HG03469 (cell line): ENCODE results near the gene RCC1.
"Not testable (repeated sequence)": the region's sequence is repeated elsewhere in the genome, so short reads cannot be mapped to it uniquely, and the experiment has no call there.

Source experiments
- ATAC-seq: cut with Tn5 transposase; IDR thresholded peaks from one replicate; pipeline ENCODE4 v1.9.1; 2021; ENCODE audit warnings: mild to moderate bottlenecking, moderate library complexity, moderate number of reproducible peaks; ENCODE audit not compliant: unreplicated experiment

RCC1 gene, protein sequence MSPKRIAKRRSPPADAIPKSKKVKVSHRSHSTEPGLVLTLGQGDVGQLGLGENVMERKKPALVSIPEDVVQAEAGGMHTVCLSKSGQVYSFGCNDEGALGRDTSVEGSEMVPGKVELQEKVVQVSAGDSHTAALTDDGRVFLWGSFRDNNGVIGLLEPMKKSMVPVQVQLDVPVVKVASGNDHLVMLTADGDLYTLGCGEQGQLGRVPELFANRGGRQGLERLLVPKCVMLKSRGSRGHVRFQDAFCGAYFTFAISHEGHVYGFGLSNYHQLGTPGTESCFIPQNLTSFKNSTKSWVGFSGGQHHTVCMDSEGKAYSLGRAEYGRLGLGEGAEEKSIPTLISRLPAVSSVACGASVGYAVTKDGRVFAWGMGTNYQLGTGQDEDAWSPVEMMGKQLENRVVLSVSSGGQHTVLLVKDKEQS

DNA sequence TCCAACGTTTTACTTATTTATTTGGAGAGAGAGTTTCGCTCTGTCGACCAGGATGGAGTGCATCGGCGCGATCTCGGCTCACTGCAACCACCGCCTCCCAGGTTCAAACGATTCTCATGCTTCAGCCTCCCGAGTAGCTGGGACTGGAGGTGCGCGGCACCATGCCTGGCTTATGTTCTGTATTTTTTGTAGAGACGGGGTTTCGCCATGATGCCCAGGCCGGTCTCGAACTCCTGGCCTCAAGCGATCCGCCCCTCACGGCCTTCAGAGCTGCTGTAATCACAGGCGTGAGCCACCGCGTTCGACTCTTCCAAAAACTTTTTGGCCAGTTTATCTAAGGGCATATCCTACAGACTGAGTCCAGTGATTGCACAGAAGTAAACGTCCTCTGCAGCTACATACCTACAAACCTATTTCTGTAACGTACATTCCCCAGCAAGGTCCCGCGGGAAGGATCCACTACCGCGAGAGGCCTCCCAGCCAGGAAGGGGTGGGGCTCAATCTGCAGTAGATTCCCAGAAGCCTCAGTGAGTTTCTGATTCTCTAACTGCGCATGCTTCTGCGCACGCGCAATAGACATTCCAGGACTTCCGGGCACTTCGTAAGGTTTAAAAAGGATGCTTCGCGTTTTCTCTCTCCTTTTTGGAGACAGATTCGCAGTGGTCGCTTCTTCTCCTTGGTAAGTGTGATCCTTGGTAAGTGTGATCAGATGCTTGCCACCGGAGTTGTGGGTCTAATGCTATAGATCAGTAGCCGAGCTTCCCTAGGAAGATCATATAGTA is at the start of gene RCC1:
Gene RCC1, plus strand, starts transcription at position 638 of the 782 bp plus-strand sequence. CDS start 23,824 bp downstream, outside the sequence.
- ATAC-seq: peak; percentile 57

DNA sequence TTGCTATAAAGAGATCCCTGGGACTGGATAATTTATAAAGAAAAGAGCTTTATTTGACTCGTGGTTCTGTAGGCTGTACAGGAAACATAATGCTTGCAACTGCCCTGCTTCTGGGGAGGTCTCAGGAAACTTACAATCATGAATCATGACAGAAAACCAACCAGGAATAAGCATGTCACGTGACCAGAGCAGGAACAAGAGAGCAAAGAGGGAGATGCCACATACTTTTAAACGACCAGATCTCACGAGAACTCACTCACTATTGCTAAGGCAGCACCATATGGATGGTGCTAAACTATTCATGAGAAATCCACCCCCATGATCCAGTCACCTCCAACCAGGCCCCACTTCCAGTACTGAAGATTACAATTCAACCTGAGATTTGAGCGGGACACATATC is 49.8 kb upstream of the RCC1 start:
- no peak for ATAC-seq

DNA sequence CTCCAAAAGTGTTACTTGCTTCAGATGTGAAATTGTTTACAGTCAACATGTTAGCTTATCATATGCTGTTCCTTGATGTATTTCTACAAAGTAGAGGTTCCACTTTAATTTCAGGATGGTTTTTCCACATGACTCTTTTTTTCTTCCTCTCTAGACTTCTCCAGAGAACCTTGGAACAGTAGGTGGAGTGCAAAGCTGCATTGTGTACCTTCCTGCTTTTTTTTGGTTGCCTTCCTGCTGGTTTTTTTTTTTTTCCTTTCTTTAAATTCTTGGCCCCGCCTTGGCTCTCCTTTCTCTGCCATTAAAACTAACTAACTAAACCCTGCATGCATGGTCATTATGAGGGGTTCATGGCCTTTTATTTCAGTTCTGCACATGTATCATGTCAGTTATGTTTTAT is 48.2 kb upstream of the RCC1 start:
- no peak for ATAC-seq

DNA sequence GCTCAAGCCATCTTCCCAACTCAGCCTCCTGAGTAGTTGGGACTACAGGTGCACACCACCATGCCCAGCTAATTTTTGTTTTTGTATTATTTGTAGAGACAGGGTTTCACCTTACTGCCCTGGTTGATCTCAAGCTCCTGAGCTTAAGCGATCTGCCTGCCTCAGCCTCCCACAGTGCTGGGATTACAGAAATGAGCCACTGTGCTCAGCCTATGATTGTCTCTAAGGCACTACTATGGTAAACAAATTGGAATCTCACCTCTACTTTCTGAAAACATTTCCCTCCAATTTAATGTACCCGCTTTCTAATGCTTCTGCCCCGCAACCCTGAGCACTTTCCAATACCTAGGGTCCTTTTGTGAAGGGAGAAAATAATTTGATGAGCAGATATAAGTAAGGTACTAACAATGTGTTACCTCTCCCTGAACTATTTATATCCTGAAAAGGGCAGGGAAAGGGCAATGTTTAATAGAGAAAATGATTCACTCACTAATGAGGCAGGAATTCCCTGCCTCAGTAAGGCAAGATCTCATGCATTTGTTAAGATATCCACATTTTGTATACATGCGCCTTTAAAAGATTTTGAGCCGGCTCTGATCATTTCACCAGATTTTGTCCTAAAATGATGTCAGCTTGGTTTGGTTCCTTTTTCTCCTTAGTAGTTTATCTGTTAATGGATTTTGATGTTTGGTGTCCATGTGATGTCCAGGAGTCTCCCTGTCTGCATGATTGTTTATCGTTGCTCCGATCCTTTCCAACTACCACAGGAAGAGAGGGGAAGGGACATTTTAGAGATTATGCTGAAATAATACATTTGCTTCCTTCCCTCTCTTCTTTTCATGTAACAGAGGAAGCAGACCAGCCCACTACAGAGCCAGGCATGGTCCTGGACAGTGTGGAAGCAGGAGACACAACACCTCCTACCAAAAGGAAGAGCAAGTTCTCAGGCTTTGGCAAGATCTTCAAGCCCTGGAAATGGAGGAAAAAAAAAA is 47.3 kb upstream of the RCC1 start:
- ATAC-seq: no peak

DNA sequence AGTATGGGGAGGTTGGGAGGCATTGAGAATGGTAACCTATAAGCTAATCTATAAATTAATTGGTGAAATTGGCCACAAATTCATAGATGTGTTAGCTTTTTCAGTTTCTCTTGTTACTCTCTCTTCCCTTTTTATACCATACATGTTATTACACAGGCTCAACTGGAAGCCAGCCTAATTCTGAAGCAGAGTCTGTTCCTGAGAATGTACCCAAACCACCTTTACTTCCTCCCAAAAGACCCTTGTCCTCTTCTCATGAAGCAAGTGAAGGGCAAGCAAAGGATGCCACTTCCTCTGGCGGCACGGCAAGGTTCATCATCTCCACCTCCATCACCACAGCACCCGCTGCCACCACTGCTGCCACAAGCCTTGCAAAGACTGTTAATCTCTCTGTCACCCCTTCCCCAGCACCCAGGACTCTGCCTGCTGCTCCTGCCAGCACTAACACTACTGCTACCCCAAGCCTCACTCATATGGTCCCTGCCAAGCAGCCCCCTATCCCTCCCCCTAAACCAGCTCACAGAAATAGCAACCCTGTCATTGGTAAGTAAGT is 39.5 kb upstream of the RCC1 start:
- ATAC-seq: no peak

DNA sequence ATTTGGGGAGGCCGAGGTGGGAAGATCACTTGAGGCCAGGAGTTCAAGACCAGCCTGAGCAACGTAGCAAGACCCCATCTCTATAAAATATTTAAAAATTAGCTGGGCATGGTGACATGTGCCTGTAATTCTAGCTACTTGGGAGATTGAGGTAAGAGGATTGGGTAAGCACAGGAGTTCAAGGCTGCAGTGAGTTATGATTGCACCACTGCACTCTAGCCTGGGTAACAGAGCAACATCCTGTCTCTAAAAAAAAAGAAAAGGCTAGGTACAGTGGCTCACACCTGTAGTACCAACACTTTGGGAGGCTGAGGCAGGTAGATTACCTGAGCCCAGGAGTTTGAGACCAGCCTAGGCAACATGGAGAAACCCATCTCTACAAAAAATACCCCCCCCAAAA is 35.7 kb upstream of the RCC1 start:
- ATAC-seq: no peak

DNA sequence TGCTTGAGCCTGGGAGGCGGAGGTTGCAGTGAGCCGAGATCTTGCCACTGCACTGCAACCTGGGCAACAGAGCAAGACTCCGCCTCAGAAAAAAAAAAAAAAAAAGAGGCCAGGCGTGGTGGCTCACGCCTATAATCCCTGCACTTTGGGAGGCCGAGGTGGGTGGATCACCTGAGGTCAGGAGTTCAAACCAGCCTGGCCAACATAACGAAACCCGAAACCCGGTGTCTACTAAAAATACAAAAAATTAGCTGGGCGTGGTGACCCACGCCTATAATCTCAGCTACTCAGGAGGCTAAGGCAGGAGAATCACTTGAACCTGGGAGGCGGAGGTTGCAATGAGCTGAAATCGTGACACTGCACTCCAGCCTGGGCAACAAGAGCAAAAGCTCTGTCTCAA is 26.3 kb upstream of the RCC1 start:
- ATAC-seq: not testable (repeated sequence)

DNA sequence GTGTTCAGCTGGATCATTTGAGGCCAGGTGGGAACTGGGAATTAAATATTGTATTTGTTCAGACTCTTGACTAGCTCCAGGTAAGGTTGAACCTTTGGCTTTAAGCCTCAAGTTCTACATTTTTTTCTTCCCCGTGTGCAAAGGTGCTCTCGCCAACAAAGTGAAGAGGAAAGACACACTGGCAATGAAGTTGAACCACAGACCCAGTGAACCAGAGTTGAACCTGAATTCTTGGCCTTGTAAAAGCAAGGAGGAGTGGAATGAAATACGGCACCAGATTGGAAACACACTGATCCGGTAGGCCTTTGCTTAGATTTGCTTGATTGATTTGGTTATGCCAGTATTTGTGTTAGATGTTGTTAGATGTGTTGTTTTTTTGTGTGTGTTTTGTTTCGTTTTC is 25.5 kb upstream of the RCC1 start:
- no peak for ATAC-seq

DNA sequence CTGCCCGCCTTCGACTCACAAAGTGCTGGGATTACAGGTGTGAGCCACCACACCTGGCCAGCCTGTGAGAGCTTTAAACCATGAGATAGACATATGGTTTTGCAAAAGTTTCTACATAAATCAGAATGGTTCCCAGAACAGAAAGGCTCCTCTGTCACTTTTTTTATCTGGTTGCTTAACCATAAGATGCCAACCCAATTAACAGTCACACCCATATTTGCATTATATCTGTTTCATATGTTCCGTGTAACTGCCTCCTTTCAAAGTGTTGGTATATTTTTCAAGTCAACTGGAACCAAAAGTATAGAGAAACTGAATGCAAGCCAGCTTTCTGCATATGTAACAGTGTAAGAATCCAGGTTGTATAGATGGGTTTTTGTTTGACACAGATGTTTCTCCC is 23.7 kb upstream of the RCC1 start:
- no peak for ATAC-seq

DNA sequence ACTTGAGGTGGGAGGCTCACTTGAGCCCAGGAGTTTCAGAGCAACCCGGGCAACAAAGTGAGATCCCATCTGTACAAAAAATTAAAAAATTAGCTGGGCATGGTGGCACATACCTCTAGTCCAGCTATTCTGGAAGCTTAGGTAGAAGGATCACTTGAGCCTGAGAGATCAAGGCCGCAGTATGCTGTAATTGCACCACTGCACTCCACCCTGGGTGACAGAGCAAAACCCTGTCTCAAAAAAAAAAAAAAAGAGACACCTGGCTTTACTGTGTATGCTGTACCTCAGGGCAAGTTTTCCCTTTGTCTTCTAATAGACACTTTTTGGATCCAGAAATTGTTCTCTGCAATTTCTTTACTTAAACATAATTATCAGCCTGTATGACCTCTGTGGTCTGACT is 23.1 kb upstream of the RCC1 start:
- ATAC-seq: no peak

DNA sequence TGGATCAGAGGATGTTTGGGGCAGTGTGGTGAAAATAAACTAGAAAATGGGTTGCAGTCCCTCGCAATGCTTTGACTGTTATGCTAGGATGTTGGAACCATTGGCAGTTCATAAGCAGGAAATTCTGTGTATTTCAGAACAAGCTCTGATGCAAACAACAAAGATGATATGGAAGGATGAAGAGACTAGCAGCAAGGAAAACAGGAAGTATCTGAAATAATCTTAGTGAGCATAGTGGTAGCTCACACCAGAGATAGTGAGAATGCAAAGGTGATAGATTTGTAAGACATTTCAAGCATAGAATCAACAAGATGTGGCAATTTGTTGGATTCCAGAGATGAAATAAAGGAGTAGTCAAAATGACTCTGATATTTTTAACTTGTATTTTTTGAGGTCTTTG is 11.1 kb upstream of the RCC1 start:
- no peak for ATAC-seq

DNA sequence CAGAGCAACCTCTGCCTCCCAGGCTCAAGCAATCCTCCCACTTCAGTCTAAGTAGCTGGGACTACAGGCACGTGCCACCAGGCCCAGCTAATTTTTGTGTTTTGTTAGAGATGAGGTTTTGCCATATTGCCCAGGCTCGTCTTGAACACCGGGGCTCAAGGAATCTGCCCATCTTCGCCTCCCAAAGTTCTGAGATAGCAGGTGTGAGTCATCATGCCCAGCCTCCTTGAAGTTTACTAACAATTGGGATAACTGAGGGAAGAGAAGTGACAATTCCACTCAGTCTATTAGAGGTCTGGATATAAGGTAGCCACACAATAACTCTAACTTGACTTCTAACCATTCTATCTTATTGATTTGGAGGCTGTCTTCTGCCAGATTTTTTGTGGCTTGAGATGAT is 6.3 kb upstream of the RCC1 start:
- ATAC-seq: no peak

DNA sequence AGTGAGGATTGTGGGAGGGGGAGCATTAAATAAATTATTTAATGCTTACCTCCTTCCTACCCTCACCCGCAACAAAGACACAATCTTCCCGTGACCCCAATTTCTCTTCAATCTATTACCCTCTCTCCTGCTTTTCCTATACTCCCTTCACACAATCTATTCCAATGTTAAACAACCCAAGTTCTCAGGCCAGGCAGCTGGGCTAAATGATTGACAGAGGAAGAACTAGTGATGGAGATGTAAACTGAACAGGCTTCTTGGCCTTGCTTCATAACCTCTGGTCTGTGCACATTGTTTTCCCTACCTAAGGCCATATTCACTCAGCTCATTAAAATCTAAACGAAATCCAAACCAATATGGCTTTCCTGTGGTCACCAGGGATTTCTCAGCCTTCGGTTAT is 3.9 kb upstream of the RCC1 start:
- ATAC-seq: no peak

DNA sequence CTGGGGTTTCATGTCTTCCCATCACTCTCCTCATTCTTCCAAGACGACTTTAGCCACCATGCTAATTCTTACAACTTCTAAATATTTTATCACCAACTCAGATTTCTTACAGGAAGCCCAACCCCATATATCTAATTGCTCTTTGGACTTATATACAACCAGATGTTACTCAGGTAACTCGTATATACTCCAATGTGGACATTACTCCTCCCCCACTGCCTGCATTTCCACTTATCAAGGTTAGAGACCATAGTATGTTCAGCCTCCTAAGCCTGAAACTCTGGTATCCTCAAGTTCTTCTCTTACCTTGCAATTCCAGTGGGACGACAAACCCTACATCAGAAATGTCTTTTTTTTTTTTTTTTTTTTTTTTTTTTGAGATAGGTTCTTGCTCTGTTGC is 2.7 kb upstream of the RCC1 start:
- ATAC-seq: no peak

DNA sequence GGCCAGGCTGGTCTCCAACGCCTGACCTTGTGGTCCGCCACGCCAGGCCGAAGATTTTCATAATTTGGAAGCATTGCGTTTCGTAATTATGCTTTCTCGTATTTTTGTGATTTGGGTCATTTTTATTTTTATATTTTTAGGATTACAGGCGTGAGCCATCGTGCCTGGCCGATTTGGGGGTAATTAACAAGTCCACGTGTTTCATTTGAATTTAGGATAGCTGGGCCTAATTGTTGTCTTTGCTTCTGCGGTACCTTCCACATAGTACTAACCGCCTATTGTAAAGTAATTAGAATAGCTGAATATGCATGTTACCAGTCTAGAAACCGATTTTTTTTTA is 1.0 kb downstream of the RCC1 start:
- no peak for ATAC-seq

DNA sequence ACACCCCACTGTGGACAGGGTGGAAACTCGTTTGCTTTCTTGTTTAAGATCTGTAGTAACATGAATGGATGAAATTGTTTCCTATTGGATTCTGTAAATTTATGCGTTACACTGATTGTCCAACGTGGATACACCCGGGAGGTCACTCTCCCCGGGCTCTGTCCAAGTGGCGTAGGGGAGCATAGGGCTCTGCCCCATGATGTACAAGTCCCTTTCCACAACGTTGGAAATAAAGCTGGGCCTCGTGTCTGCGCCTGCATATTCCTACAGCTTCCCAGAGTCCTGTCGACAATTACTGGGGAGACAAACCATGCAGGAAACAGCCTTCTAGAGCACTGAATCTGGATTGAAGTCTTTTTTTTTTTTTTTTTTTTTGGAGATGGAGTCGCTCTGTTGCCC is 1.4 kb downstream of the RCC1 start:
- no peak for ATAC-seq

DNA sequence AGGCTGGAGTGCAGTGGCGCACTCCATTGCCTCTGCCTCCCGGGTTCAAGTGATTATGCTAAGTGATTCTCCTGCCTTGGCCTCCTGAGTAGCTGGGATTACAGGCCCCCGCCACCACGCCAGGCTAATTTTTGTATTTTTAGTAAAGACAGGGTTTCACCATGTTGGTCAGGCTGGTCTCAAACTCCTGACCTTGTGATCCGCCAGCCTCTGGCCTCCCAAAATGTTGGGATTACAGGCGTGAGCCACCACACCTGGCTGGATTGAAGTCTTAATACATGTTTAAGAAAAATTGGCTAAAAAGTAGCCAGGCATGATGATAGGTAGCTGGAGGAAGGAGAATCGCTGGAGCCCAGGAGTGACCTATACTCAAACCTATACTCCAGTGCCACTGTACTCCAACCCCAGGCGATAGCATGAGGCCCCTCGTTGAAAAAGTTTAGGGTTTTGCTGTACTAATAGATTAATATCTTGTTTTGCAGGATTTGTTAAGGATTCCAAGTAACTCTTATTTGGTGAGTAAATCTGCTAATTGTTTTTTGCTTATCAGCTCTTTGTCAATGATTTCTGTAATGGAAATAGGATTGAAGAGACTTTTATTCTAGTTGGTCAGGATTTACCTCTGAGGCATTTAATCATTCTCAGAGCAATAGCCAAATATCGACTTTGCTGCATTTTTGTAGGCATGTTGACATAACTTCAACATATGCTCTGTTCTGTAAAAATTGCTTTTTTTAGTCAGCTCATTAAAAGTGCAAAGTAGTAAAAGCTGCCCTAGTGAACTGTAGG is 2.0 kb downstream of the RCC1 start:
- no peak for ATAC-seq

DNA sequence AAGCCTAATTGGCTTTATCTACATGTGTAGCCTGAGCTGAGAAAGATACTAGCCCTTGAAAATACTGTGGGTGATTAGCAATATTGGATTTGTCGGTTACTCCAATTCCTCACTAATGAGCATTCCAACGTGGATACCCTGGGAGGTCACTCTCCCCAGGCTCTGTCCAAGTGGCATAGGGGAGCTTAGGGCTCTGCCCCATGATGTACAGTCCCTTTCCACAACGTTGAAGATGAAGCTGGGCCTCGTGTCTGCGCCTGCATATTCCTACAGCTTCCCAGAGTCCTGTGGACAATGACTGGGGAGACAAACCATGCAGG is 2.6 kb downstream of the RCC1 start:
- ATAC-seq: no peak

DNA sequence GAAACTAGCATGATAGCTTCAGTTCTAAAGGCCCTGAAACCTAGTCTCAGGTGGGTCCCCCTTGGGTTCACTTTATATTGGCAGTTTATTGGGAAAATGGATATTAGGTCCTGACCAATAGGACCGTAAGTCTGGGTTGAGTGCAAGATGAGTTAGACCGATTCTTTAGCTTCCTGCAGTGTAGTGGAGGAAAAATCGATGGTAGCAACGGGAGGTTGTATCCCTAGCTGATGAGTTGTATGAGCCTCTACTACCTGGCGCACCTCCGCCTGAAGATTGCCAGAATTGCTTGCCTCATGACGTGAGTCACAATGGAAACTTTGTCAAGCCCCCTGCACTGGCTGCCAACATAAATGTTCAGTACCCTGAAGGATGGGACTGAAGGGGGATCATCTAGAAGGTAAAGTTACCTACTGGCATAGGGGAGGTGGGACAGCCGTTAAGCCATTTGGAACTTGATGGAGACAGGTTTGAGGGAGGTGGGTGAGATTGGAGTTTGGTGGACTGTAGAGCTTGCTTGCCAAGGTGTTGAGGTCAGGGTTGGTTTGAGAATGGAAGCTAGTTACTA is 3.9 kb downstream of the RCC1 start:
- ATAC-seq: no peak
